GM18861 (cell line): Measurements from ENCODE around the gene C1orf35.
A peak's percentile ranks its signal among the peaks of the same experiment; 100 is the strongest.

Source experiments
- ATAC-seq: cut with Tn5 transposase; IDR thresholded peaks from one replicate; pipeline ENCODE4 v1.9.1; 2021; ENCODE audit not compliant: unreplicated experiment

C1orf35 gene

GRCh38 chr1:228102791-228103620 is at the start of gene C1orf35:
C1orf35 (minus strand) TSS chr1:228103325; CDS start chr1:228103227, 98 bp downstream.
- peak; percentile 70 for ATAC-seq

GRCh38 chr1:228152918-228153258 is 49.8 kb upstream of the C1orf35 start:
- no peak for ATAC-seq

GRCh38 chr1:228152097-228152917 is 49.2 kb upstream of the C1orf35 start:
- ATAC-seq = no peak

- ATAC-seq = no peak
Measured at GRCh38 chr1:228151180-228151925, 48.2 kb upstream of the C1orf35 start.

GRCh38 chr1:228150461-228151179 is 47.5 kb upstream of the C1orf35 start:
- no peak for ATAC-seq

GRCh38 chr1:228150120-228150460 is 47.0 kb upstream of the C1orf35 start:
- no peak for ATAC-seq

GRCh38 chr1:228149406-228150119 is 46.4 kb upstream of the C1orf35 start, which contains the start of gene GJC2:
GJC2 (plus strand) TSS chr1:228149930; CDS start chr1:228157759, 7,829 bp downstream.
- no peak for ATAC-seq

GRCh38 chr1:228148935-228149405 is 45.8 kb upstream of the C1orf35 start:
- no peak for ATAC-seq

- no peak for ATAC-seq
Measured at GRCh38 chr1:228148196-228148861, 45.2 kb upstream of the C1orf35 start.

- no peak for ATAC-seq
Measured at GRCh38 chr1:228147768-228148167, 44.6 kb upstream of the C1orf35 start.

GRCh38 chr1:228147151-228147693 is 44.1 kb upstream of the C1orf35 start:
- no peak for ATAC-seq

- no peak for ATAC-seq
Measured at GRCh38 chr1:228146417-228147150, 43.5 kb upstream of the C1orf35 start.

GRCh38 chr1:228145463-228146416 is 42.6 kb upstream of the C1orf35 start:
- ATAC-seq = no peak

GRCh38 chr1:228144993-228145343 is 41.8 kb upstream of the C1orf35 start:
- no peak for ATAC-seq

- no peak for ATAC-seq
Measured at GRCh38 chr1:228144193-228144992, 41.3 kb upstream of the C1orf35 start.

GRCh38 chr1:228143480-228144192 is 40.5 kb upstream of the C1orf35 start:
- ATAC-seq = no peak
